GM18907 (cell line): Measurements from ENCODE around the gene CLCN1.
"Not testable (repeated sequence)": the region's sequence is repeated elsewhere in the genome, so short reads cannot be mapped to it uniquely, and the experiment has no call there.

Experiments used
- ATAC-seq: cut with Tn5 transposase; IDR thresholded peaks from one replicate; pipeline ENCODE4 v1.9.1; 2021; ENCODE audit warnings: mild to moderate bottlenecking, moderate library complexity; ENCODE audit not compliant: unreplicated experiment

Gene CLCN1

GRCh38 chr7:143383642-143383957, 67.7 kb downstream of the CLCN1 start:
- no peak for ATAC-seq

- ATAC-seq = no peak
These were observed 68.2 kb downstream of the CLCN1 start for GRCh38 chr7:143384148-143384547.

- ATAC-seq = no peak
These were observed 69.0 kb downstream of the CLCN1 start for GRCh38 chr7:143384661-143385631.

- peak; percentile 43 for ATAC-seq
These were observed 70.2 kb downstream of the CLCN1 start for GRCh38 chr7:143385891-143386781.

- ATAC-seq = no peak
These were observed 71.5 kb downstream of the CLCN1 start for GRCh38 chr7:143387156-143387975.

- ATAC-seq = no peak
These were observed 72.1 kb downstream of the CLCN1 start for GRCh38 chr7:143388051-143388450.

GRCh38 chr7:143388491-143389101, 72.7 kb downstream of the CLCN1 start:
- no peak for ATAC-seq

- ATAC-seq = no peak
These were observed 73.6 kb downstream of the CLCN1 start for GRCh38 chr7:143389316-143390103.

GRCh38 chr7:143390104-143390772, 74.3 kb downstream of the CLCN1 start:
- no peak for ATAC-seq

GRCh38 chr7:143390773-143391317, 74.9 kb downstream of the CLCN1 start:
- no peak for ATAC-seq

GRCh38 chr7:143391462-143392404, 75.8 kb downstream of the CLCN1 start:
- ATAC-seq = no peak

- ATAC-seq = not testable (repeated sequence)
These were observed 76.5 kb downstream of the CLCN1 start for GRCh38 chr7:143392427-143392826.

- ATAC-seq = no peak
These were observed 77.0 kb downstream of the CLCN1 start for GRCh38 chr7:143392875-143393266.

GRCh38 chr7:143393267-143394041, 77.5 kb downstream of the CLCN1 start:
- no peak for ATAC-seq

- ATAC-seq = no peak
These were observed 78.2 kb downstream of the CLCN1 start for GRCh38 chr7:143394068-143394467.

- no peak for ATAC-seq
These were observed 78.9 kb downstream of the CLCN1 start for GRCh38 chr7:143394777-143395176.
